Endothelial cell of umbilical vein (primary cell): ENCODE results near the gene WNT11. TPM values are rescaled to one million over a fixed set of nuclear protein-coding genes. Genes with fewer than 3 reads are reported as not detected.

Experiments used
- BruUV-seq: library from RNA; stranded (reverse); fragments of 400-500 nt; replicated peaks from 2 replicates; lab custom pipeline; 2021; lab: Mats Ljungman, UMichigan
- CTCF ChIA-PET: fragments of 300-600, 350-600 bp; sonication (Branson Sonifier 250); formaldehyde crosslinking; loops from one replicate; lab custom pipeline; 2021; ENCODE audit warnings: antibody characterized with exemption, inconsistent platforms; lab: Charles Lee
- POLR2A ChIA-PET: fragments of 300-600, 350-600 bp; sonication (Branson Sonifier 250); formaldehyde crosslinking; loops from one replicate; lab custom pipeline; 2021; ENCODE audit warnings: antibody characterized with exemption, inconsistent platforms; lab: Charles Lee
- DNase-seq: peaks from one replicate; pipeline ENCODE4 v3.0.0-alpha.2; 2011; ENCODE audit warnings: low read depth, low spot score
- FAIRE-seq: peaks from 2 replicates; lab custom pipeline; 2011; peaks lifted over from hg19 to GRCh38; lab: Jason Lieb, UNC
- H2AFZ ChIP-seq: 2 replicates; pipeline ENCODE4 v1.6.0; 2012; ENCODE audit warnings: low read depth, low read length, control low read depth, inconsistent platforms
- H3K27ac ChIP-seq: 2 replicates; pipeline ENCODE4 v1.5.1; 2011; ENCODE audit warnings: low read depth, mild to moderate bottlenecking, control low read depth, low read length, moderate library complexity; ENCODE audit not compliant: insufficient read depth
- H3K27me3 ChIP-seq, 2 experiments: 2 replicates each; pipeline versions ENCODE4 v1.6.0 to v1.6.1; 2011; ENCODE audit warnings: low read length in 2 of 2, mixed read lengths in 1 of 2; ENCODE audit not compliant: control insufficient read depth in 2 of 2, insufficient read depth in 2 of 2
- H3K36me3 ChIP-seq, 2 experiments: 2 replicates in 1 of 2; 3 replicates in 1 of 2; pipeline ENCODE4 v1.5.1; 2011; ENCODE audit warnings: low read length in 2 of 2, mild to moderate bottlenecking in 1 of 2, moderate library complexity in 1 of 2; ENCODE audit not compliant: control insufficient read depth in 2 of 2, insufficient read depth in 2 of 2; ENCODE audit errors: extremely low read depth in 1 of 2
- H3K4me1 ChIP-seq: 3 replicates; pipeline ENCODE4 v1.5.1; 2011; ENCODE audit warnings: mild to moderate bottlenecking, low read length; ENCODE audit not compliant: control insufficient read depth, insufficient read depth; ENCODE audit errors: extremely low read depth
- H3K4me2 ChIP-seq: 2 replicates; pipeline ENCODE4 v1.6.1; 2011; ENCODE audit warnings: low read length, control low read depth, mixed read lengths; ENCODE audit not compliant: insufficient read depth
- H3K4me3 ChIP-seq, 3 experiments: fragments of 200-600 bp in 1 of 3; sonication (generic), shearing (Covaris generic) in 1 of 3; replicated peaks in 1 of 3; 2 replicates each; pipeline ENCODE4 v1.5.1; 2011 to 2016; ENCODE audit warnings: control low read depth in 3 of 3, low read length in 3 of 3, mild to moderate bottlenecking in 2 of 3, inconsistent platforms in 1 of 3, low read depth in 1 of 3, moderate library complexity in 1 of 3; ENCODE audit not compliant: insufficient read depth in 1 of 3
- H3K79me2 ChIP-seq: 2 replicates; pipeline ENCODE4 v1.6.0; 2012; ENCODE audit warnings: low read length, inconsistent platforms; ENCODE audit not compliant: control insufficient read depth, insufficient read depth
- H3K9ac ChIP-seq: replicated peaks from 2 replicates; pipeline ENCODE3; 2011; ENCODE audit warnings: low read length, control low read depth; ENCODE audit not compliant: insufficient read depth; ENCODE audit errors: extremely low read depth
- H3K9me1 ChIP-seq: replicated peaks from 3 replicates; pipeline ENCODE4 v1.6.0; 2011; ENCODE audit warnings: mild to moderate bottlenecking, low read length; ENCODE audit not compliant: control insufficient read depth, insufficient read depth; ENCODE audit errors: extremely low read depth
- H3K9me3 ChIP-seq: replicated peaks from 2 replicates; pipeline ENCODE4 v1.5.1; 2012; ENCODE audit warnings: low read length, inconsistent platforms; ENCODE audit not compliant: control insufficient read depth, insufficient read depth
- H4K20me1 ChIP-seq: replicated peaks from 2 replicates; pipeline ENCODE3; 2011; ENCODE audit warnings: mild to moderate bottlenecking, low read length; ENCODE audit not compliant: control insufficient read depth, insufficient read depth; ENCODE audit errors: extremely low read depth
- CTCF ChIP-seq, 2 donors: IDR thresholded peaks; 1 replicate in 1 of 2; 2 replicates in 1 of 2; pipeline ENCODE4 v1.5.1; 2011; ENCODE audit warnings: low read length in 2 of 2, mild to moderate bottlenecking in 2 of 2, moderate library complexity in 2 of 2, control low read depth in 1 of 2, inconsistent platforms in 1 of 2, low read depth in 1 of 2; ENCODE audit not compliant: insufficient read depth in 1 of 2; ENCODE audit errors: extremely low read depth in 1 of 2
- EZH2 ChIP-seq: IDR thresholded peaks from 2 replicates; pipeline ENCODE4 v1.6.1; 2012; ENCODE audit warnings: borderline replicate concordance, low read depth, mild to moderate bottlenecking, moderate library complexity, low read length, inconsistent platforms; ENCODE audit not compliant: severe bottlenecking
- FOS ChIP-seq: IDR thresholded peaks from 2 replicates; pipeline ENCODE4 v1.6.1; 2011; ENCODE audit warnings: mild to moderate bottlenecking, low read length, moderate library complexity, borderline replicate concordance; ENCODE audit not compliant: insufficient read depth
- GATA2 ChIP-seq: IDR thresholded peaks from 2 replicates; pipeline ENCODE4 v1.7.0; 2011; ENCODE audit warnings: low read depth, mild to moderate bottlenecking, moderate library complexity, mixed read lengths, low read length; ENCODE audit not compliant: insufficient read length, insufficient read depth
- JUN ChIP-seq: IDR thresholded peaks from 2 replicates; pipeline ENCODE4 v1.6.1; 2011; ENCODE audit warnings: borderline replicate concordance, low read depth; ENCODE audit not compliant: insufficient read length, insufficient read depth
- MAX ChIP-seq: IDR thresholded peaks from 2 replicates; pipeline ENCODE4 v1.6.1; 2011; ENCODE audit not compliant: insufficient read depth, insufficient read length
- MYC ChIP-seq: IDR thresholded peaks from one replicate; pipeline ENCODE4 v1.6.1; 2011; ENCODE audit warnings: mild to moderate bottlenecking, low read depth, low read length
- POLR2AphosphoS5 ChIP-seq: IDR thresholded peaks from 2 replicates; pipeline ENCODE4 v1.6.1; 2012; ENCODE audit warnings: low read depth, mild to moderate bottlenecking, control low read depth, low read length, moderate library complexity; ENCODE audit not compliant: insufficient read depth
- dilution Hi-C: fragments of 300-500 bp; cut with MboI; formaldehyde crosslinking; loops from one replicate; pipeline ENCODE4 v1.15.0; 2019; ENCODE audit warnings: low sequenced_read_pairs; ENCODE audit not compliant: extremely low pct_ligation_motif_present
- intact Hi-C: fragments of 100-400 bp; cut with micrococcal nuclease; formaldehyde crosslinking; loops from one replicate; pipeline ENCODE4 v1.10.0; 2022
- polyA plus RNA-seq, 4 experiments: library from polyadenylated mRNA; depleted of rRNA in 3 of 4; stranded (reverse) in 3 of 4; unstranded in 1 of 4; fragments of >200 nt; gene quantifications; 2 replicates each; pipeline versions ENCODE4 v1.2.1 to v1.2.3, GENCODE V29; 2011 to 2012; ENCODE audit warnings: missing spikeins in 1 of 4
- total RNA-seq: library from RNA; stranded (reverse); gene quantifications from 2 replicates; pipeline ENCODE4 v1.2.3, GENCODE V29; 2021

Gene WNT11
- total and polyA plus RNA-seq, 2 donors (not counting 3 experiments of a cell fraction or from before 2014, with no cell fraction given), result not detected

- ChIA-PET POLR2A (no interaction called here), CTCF (interaction anchor here (0.6 to 2.6 kb wide), 100 partner anchors 9 to 554 kb away, joined by 3 to 288 read pairs (median 5); partner anchors contain the start of gene UVRAG)
- no TSS peak for BruUV-seq
- H3K27me3 ChIP-seq, result no peaks in the 10 kb centered on the region
- no peaks in the 10 kb centered on the region for H3K9me1 ChIP-seq
- H3K4me1 ChIP-seq, result no peaks in the 10 kb centered on the region
- TF ChIP-seq MYC (no peak), CTCF (IDR thresholded peaks at IDR 0.05; ENCODE audit: extremely low read depth in 1 of 2, insufficient read depth in 1 of 2, low read depth in 1 of 2, low read length in 2 of 2) (peak; percentile 95 to 99)
- no peak overlapping the region for H3K27ac ChIP-seq
- dilution Hi-C loops (no loop called here), intact Hi-C loops (loop anchor here (1.0 to 5.0 kb wide), 5 partner anchors 120 to 446 kb away; no protein-coding TSS in a partner anchor)
- peak; percentile 97 for FAIRE-seq
- H3K79me2 ChIP-seq, result no peaks in the 10 kb centered on the region
- no peaks in the 10 kb centered on the region for H4K20me1 ChIP-seq
- peak overlapping the region in 2 of 3 experiments; percentile 25 to 27 for H3K4me3 ChIP-seq
- H3K9ac ChIP-seq, result peak overlapping the region; percentile 49
- no peaks in the 10 kb centered on the region for H3K9me3 ChIP-seq
- DNase-seq, result peak; percentile 77
- H3K36me3 ChIP-seq, result no peaks in the 10 kb centered on the region
- H3K4me2 ChIP-seq, result peak overlapping the region; percentile 62
- peak overlapping the region; percentile 83 for H2AFZ ChIP-seq
Observed at GRCh38 chr11:76152086-76152681, 54.1 kb downstream of the WNT11 start.

- no peak overlapping the region for H3K9ac ChIP-seq
- H3K79me2 ChIP-seq, result no peaks in the 10 kb centered on the region
- DNase-seq, result no peak
- H3K4me1 ChIP-seq, result no peaks in the 10 kb centered on the region
- no peaks in the 10 kb centered on the region for H3K27me3 ChIP-seq
- H3K4me3 ChIP-seq, result no peak overlapping the region
- H2AFZ ChIP-seq, result peak overlapping the region; percentile 47
- H3K9me1 ChIP-seq, result no peaks in the 10 kb centered on the region
- H4K20me1 ChIP-seq, result no peaks in the 10 kb centered on the region
- peak overlapping the region; percentile 23 for H3K4me2 ChIP-seq
- FAIRE-seq, result no peak
- H3K9me3 ChIP-seq, result no peaks in the 10 kb centered on the region
- CTCF ChIA-PET, result interaction anchor here (0.7 to 2.6 kb wide), 81 partner anchors 8 to 554 kb away, joined by 3 to 288 read pairs (median 5); partner anchors contain the start of gene UVRAG
- POLR2A ChIA-PET, result no interaction called here
- H3K27ac ChIP-seq, result no peak overlapping the region
- no peak for TF ChIP-seq CTCF (IDR thresholded peaks at IDR 0.05; ENCODE audit: extremely low read depth in 1 of 2, insufficient read depth in 1 of 2, low read depth in 1 of 2, low read length in 2 of 2)
- no peak for TF ChIP-seq GATA2
- TF ChIP-seq FOS, result no peak
- no peak for TF ChIP-seq MYC
- TF ChIP-seq MAX, result no peak
- TF ChIP-seq POLR2AphosphoS5, result no peak
- TF ChIP-seq EZH2, result no peak
- no peak for TF ChIP-seq JUN
- dilution Hi-C loops (no loop called here), intact Hi-C loops (loop anchor here (1.0 to 5.0 kb wide), 5 partner anchors 119 to 445 kb away; no protein-coding TSS in a partner anchor)
- no peaks in the 10 kb centered on the region for H3K36me3 ChIP-seq
- BruUV-seq, result no TSS peak
Observed at GRCh38 chr11:76151556-76152085, 54.7 kb downstream of the WNT11 start.
